ENCODE results near the gene CAP1. TPM values are rescaled to one million over a fixed set of nuclear protein-coding genes. Genes with fewer than 3 reads are reported as not detected.

CAP1 gene
- total and polyA plus RNA-seq, 2 of the 13 experiments (the other 11 are each of a cell fraction or from before 2014, with no cell fraction given) = 174 to 195 TPM

DNA sequence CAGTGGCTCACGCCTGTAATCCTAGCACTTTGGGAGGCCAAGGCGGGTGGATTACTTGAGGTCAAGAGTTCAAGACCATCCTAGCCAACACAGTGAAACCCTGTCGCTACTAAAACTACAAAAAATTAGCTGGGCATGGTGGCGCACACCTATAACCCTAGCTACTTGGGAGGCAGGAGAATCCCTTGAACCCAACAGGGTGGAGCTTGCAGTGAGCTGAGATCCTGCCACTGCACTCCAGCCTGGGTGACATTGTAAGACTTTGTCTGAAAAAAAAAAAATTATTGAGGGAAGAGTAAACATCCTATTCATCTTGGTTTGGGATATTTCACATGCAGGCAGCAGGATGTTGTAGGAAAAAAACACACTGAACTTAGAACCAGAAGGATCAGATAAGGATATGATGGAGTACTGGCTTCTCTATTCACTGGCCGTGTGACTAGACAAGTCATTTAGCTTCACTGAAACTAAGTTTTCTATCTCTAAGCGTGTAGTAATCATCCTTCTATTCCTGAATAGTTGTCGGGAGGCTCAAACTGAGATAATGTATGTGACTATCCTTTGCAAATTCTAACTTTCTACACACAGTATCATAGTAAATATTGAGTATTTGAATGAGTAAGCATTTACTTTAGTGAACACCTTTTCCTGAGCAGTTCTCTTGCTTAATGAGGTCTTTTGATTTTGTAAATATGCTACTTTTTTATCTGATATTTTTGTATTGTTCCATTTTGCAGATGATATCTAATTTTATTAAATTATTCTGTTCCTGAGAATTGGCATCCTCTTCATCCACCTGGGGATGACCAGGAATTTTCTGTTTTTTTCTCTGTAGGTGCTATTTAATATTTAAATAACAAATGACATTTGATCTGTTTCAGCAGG lies 18.2 kb downstream of the CAP1 start (continued):
- TF ChIP-seq EP300 (IDR thresholded peaks at IDR 0.05; ENCODE audit: low read depth in 2 of 2, low read length in 2 of 2) (peak in 1 of 2 experiments; percentile 28; a peak in 1 of 4 replicates), EP300 (CRISPR knock-in tag; IDR thresholded peaks at IDR 0.05; ENCODE audit: borderline replicate concordance) (0 out of 2 replicates have a peak, but pooled peaks have one; percentile 35), XRCC5 (optimal IDR thresholded peaks at IDR 0.05; ENCODE audit: low read length) (no peak), TARDBP (CRISPR knock-in tag; IDR thresholded peaks at IDR 0.05) (no peak), TRIM24 (CRISPR knock-in tag; IDR thresholded peaks at IDR 0.05) (no peak), KDM1A (CRISPR knock-in tag; IDR thresholded peaks at IDR 0.05) (peak; percentile 62; the same call in 1 of the 2 replicates), ZNF251 (CRISPR knock-in tag; IDR thresholded peaks at IDR 0.05) (no peak), ZNF431 (CRISPR knock-in tag; IDR thresholded peaks at IDR 0.05; ENCODE audit: borderline replicate concordance, low read depth) (no peak), HDAC6 (IDR thresholded peaks at IDR 0.05; ENCODE audit: low read depth, low read length) (no peak), SKI (IDR thresholded peaks at IDR 0.05; ENCODE audit: partially characterized antibody) (no peak), ZNF556 (CRISPR knock-in tag; IDR thresholded peaks at IDR 0.05; ENCODE audit: borderline replicate concordance) (no peak), SUZ12 (IDR thresholded peaks at IDR 0.05; ENCODE audit: low read depth, low read length) (no peak), ZNF253 (CRISPR knock-in tag; IDR thresholded peaks at IDR 0.05; ENCODE audit: borderline replicate concordance) (no peak), RARA (CRISPR knock-in tag; IDR thresholded peaks at IDR 0.05) (peak; percentile 21; the same call in 1 of the 2 replicates), ZNF263 (CRISPR knock-in tag; IDR thresholded peaks at IDR 0.05) (no peak), ZNF17 (CRISPR knock-in tag; IDR thresholded peaks at IDR 0.05) (no peak), ZNF749 (CRISPR knock-in tag; IDR thresholded peaks at IDR 0.05; ENCODE audit: borderline replicate concordance) (no peak), NFKBIZ (CRISPR knock-in tag; IDR thresholded peaks at IDR 0.05) (no peak)
- TF ChIP-seq, protein P1, sequence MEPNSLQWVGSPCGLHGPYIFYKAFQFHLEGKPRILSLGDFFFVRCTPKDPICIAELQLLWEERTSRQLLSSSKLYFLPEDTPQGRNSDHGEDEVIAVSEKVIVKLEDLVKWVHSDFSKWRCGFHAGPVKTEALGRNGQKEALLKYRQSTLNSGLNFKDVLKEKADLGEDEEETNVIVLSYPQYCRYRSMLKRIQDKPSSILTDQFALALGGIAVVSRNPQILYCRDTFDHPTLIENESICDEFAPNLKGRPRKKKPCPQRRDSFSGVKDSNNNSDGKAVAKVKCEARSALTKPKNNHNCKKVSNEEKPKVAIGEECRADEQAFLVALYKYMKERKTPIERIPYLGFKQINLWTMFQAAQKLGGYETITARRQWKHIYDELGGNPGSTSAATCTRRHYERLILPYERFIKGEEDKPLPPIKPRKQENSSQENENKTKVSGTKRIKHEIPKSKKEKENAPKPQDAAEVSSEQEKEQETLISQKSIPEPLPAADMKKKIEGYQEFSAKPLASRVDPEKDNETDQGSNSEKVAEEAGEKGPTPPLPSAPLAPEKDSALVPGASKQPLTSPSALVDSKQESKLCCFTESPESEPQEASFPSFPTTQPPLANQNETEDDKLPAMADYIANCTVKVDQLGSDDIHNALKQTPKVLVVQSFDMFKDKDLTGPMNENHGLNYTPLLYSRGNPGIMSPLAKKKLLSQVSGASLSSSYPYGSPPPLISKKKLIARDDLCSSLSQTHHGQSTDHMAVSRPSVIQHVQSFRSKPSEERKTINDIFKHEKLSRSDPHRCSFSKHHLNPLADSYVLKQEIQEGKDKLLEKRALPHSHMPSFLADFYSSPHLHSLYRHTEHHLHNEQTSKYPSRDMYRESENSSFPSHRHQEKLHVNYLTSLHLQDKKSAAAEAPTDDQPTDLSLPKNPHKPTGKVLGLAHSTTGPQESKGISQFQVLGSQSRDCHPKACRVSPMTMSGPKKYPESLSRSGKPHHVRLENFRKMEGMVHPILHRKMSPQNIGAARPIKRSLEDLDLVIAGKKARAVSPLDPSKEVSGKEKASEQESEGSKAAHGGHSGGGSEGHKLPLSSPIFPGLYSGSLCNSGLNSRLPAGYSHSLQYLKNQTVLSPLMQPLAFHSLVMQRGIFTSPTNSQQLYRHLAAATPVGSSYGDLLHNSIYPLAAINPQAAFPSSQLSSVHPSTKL (CRISPR knock-in tag; IDR thresholded peaks at IDR 0.05) = peak; percentile 71
- TF ChIP-seq, protein P2, sequence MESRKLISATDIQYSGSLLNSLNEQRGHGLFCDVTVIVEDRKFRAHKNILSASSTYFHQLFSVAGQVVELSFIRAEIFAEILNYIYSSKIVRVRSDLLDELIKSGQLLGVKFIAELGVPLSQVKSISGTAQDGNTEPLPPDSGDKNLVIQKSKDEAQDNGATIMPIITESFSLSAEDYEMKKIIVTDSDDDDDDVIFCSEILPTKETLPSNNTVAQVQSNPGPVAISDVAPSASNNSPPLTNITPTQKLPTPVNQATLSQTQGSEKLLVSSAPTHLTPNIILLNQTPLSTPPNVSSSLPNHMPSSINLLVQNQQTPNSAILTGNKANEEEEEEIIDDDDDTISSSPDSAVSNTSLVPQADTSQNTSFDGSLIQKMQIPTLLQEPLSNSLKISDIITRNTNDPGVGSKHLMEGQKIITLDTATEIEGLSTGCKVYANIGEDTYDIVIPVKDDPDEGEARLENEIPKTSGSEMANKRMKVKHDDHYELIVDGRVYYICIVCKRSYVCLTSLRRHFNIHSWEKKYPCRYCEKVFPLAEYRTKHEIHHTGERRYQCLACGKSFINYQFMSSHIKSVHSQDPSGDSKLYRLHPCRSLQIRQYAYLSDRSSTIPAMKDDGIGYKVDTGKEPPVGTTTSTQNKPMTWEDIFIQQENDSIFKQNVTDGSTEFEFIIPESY (CRISPR knock-in tag; IDR thresholded peaks at IDR 0.05) = peak; percentile 20; the same call in 1 of the 2 replicates
- TF ChIP-seq, protein P3, sequence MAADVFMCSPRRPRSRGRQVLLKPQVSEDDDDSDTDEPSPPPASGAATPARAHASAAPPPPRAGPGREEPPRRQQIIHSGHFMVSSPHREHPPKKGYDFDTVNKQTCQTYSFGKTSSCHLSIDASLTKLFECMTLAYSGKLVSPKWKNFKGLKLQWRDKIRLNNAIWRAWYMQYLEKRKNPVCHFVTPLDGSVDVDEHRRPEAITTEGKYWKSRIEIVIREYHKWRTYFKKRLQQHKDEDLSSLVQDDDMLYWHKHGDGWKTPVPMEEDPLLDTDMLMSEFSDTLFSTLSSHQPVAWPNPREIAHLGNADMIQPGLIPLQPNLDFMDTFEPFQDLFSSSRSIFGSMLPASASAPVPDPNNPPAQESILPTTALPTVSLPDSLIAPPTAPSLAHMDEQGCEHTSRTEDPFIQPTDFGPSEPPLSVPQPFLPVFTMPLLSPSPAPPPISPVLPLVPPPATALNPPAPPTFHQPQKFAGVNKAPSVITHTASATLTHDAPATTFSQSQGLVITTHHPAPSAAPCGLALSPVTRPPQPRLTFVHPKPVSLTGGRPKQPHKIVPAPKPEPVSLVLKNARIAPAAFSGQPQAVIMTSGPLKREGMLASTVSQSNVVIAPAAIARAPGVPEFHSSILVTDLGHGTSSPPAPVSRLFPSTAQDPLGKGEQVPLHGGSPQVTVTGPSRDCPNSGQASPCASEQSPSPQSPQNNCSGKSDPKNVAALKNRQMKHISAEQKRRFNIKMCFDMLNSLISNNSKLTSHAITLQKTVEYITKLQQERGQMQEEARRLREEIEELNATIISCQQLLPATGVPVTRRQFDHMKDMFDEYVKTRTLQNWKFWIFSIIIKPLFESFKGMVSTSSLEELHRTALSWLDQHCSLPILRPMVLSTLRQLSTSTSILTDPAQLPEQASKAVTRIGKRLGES (CRISPR knock-in tag; IDR thresholded peaks at IDR 0.05; ENCODE audit: borderline replicate concordance) = no peak
